NCI-H510A treated with DMSO at 0.1 percent for 48 hours (cell line): ENCODE measurements around the gene GABBR2.

Source experiments
- DNase-seq: peaks from one replicate; lab custom pipeline; 2025; lab: John Stamatoyannopoulos, UW

The GABBR2 gene

DNA sequence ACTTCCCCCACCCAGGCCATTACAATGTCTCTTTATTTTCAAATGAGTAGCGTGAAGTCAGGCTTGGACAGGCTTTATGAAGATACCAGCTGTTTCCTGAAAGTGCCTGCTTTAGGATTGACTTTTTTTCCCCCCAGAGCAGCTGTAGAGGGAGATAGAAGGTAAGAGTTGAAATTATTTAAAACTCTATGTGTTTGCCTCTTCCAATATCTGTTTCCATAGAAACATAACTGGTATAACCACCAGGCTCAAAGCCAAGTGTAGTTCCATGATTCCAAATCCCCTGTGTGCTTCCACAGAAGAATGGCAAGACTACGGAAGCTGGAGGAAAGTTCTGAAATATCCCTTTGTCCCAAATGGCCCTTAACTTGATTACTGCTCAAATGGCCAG is 365.9 kb downstream of the GABBR2 start:
- no peak for DNase-seq

- DNase-seq: no peak
These were observed 366.5 kb downstream of the GABBR2 start for GRCh38 chr9:98342098-98342819.

- DNase-seq: no peak
These were observed 367.3 kb downstream of the GABBR2 start for GRCh38 chr9:98341157-98342097.

DNA sequence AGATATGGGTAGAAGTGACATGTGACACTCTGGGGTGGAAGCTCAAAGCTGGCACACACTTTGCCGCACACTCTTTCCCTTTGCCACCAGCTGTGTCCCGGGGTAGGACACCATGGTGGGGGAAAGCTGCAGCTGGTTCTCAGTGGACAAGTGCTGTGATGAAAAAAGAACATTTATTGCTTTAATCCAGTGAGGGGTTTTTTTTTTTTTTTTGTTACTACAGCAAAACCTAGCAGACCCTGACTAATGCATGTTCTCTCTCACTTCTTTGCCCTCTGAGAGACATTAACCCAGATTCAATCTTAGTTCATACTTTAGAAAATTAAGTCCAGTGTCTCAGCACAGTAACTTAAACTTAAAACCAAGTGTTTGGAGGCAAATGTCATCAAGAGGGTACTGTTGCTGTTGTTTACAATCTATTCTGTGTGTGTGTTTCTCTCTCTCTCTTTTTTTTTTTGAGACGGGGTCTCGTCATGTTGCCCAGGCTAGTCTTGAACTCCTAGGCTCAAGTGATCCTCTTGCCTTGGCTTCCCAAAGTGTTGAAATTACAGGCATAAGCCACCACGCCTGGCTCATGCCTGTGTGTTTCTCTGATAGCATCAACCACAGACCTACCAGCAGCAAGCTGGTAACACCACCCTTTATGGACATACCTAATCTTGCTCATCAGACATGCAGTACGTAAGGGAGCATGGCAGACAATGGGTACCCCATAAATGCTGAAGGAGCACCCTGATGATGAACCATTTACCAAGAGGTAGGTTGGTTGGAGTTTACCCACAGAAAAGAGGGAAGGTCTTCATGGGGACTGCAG is 368.5 kb downstream of the GABBR2 start:
- no peak for DNase-seq

- DNase-seq: no peak
These were observed 373.1 kb downstream of the GABBR2 start for GRCh38 chr9:98335661-98336060.

DNA sequence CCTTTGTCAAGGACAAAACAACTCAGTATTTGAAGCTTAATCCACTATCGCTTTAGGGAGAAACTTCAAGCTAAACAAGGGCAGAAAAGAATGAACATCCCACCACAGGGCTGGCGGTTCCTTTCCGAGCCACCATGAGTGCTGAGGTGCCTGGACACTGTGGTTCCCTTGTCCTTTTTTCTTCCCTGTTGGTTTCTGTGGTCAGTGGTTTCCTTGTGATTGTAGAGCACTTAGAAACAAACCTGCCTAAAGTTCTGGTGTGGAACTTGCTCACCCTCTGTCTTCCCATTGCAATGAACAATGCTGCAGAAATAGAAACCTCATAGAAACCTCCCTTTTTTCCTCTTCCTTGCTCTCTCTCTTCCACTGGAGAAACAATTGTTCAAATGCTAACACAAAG is 373.9 kb downstream of the GABBR2 start:
- no peak for DNase-seq

DNA sequence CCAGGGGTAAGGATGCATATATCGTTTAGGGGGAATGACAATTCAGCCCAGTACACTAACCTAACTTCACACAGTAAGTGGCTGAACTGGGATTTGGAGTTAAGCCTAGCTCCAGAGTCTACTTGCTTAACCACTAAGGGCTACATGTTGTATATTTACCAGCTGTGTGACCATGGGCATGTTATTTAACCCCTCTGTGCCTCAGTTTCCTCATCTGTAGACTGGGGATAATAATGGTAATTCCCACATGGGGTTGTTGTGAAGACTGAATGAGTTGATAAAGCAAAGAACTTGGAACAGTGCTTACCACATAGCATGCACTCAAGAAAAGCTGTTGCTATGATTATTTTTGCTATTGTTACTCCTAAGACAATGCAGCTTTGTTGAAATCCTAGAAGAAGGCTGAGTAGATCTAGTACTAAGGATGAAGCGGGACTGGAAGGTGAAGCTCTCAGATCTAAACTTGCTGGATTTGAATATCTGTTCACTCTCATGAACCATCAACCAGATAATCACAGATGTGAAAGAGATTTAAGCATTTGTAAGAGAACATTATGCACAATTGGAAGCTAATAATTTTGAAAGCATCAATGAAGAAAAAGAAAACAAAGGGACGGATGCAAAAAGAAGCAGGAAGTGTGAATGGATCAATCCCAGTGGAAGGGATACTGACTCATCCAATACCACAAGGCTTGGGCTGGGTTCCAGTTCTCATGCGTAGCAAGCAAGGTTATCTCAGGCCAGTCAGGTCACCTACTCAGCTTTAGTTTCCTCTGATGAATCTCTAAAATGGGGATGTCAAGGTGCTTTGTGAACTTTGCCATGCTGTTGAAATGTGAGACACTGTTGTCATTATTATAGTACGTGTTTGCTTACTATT is 374.8 kb downstream of the GABBR2 start:
- no peak for DNase-seq

GRCh38 chr9:98332405-98332831 is 376.3 kb downstream of the GABBR2 start:
- DNase-seq: no peak

DNA sequence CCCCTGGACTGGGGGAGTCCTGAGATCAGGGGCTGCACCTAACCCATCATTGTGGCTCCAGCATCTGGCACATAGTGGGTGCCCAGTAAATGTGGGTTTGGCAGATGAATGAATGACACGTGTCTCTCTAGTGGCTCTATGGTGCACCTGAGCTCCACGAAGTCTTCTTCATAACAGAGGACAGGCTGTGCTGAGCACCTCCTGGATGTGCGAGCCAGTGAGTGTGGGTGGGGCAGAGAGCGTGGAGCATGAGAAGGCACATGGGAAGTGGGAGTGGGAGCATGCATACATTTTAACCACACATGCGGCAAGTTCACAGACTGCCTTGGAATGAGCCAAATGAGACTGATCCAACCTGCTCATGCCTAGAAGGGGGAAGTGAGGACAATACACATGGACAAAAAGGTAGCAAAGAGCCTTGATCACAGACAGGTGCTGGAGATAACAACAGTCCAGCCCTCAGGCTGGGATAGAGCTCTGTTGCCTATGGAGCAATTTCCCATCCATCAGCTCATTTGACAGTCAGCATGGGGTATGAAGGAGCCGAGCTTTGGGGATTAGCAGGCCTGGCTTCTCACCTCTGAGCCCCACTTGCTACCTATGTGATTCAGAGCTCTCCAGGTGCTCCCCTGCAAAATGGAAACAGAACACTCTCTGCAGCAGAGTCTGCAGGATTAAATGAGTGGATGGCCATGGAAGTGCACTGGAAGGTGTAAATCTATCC is 377.0 kb downstream of the GABBR2 start:
- no peak for DNase-seq

- DNase-seq: no peak
These were observed 377.9 kb downstream of the GABBR2 start for GRCh38 chr9:98330831-98331230.

- DNase-seq: no peak
These were observed 378.8 kb downstream of the GABBR2 start for GRCh38 chr9:98329904-98330303.

- DNase-seq: no peak
These were observed 379.5 kb downstream of the GABBR2 start for GRCh38 chr9:98329281-98329680.

- no peak for DNase-seq
These were observed 380.0 kb downstream of the GABBR2 start for GRCh38 chr9:98328770-98329169.

GRCh38 chr9:98328141-98328540 is 380.6 kb downstream of the GABBR2 start:
- DNase-seq: no peak

DNA sequence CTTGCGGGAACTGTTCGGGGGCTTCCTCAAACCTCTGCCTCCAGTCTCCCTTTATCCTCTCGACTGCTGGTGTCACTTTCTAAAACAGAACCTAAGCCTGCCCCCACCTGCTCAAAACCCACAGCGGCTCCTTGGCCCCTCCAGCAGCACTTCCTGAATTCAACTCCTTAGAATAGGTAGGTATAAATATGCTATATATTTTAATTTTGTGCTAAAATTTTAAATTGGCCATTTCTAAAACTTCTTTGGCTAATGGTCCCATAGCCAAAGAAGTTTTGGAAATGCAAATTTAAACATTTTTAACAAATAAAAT is 381.5 kb downstream of the GABBR2 start:
- no peak for DNase-seq

GRCh38 chr9:98326459-98327248 is 382.1 kb downstream of the GABBR2 start:
- DNase-seq: no peak

- no peak for DNase-seq
These were observed 383.9 kb downstream of the GABBR2 start for GRCh38 chr9:98324801-98325200.

DNA sequence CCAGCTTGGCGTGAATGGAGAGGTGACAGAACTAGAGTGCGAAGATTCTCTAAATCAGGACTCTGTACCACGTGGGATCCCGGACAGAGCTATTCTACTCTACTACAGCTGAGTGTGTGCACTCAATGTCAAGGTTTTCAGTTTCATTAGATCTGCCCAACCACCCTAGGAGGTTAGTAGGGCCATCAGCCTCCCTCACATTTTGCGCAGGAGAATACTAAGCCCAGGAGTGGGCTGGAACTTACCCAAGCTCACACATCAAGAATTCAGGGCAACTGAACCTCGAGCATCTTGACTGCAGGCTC is 385.0 kb downstream of the GABBR2 start:
- no peak for DNase-seq

DNA sequence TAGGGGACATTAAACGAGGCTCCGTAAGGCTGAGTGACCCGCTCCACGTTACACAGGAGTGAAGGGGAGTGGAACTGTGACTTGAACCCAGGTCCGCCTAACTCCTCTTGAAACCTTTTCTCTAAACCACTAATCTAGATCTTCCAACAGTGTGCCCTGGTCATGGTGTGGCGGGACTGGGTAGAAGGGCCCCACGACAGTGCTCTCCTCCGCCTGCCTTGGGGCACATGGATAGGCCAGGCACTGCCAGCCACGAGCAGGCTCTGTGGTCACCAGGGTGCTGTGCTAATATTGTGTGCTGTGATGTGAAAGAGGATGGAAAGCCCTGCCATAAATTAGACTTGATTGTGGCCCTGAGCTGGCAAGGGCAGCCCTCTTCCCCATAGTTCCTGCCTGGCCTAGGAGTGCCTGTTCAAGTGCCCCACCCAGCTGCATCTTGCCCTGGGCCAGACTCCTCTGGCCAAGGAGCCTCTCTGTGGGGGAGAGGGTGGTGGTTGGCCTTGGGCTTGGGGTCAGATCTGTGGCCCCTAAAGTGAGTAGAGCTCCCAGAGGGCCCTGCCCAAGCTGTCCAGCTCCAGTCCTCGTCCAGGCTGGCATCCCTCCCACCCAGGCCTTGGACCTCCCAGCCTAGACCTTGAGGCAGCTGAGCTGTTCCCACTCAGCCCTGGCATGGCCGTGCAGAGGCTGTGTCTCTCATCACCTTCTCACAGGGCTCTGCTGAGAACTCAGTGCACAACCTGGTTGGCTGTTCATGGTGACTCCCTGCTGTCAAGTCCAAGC is 385.5 kb downstream of the GABBR2 start:
- DNase-seq: no peak
